NCI-H2081 treated with DMSO at 0.1 percent for 48 hours (cell line): Measurements from ENCODE around the gene MACROD2.

Source experiments
- DNase-seq: peaks from one replicate; lab custom pipeline; 2025; lab: John Stamatoyannopoulos, UW

Gene MACROD2

DNA sequence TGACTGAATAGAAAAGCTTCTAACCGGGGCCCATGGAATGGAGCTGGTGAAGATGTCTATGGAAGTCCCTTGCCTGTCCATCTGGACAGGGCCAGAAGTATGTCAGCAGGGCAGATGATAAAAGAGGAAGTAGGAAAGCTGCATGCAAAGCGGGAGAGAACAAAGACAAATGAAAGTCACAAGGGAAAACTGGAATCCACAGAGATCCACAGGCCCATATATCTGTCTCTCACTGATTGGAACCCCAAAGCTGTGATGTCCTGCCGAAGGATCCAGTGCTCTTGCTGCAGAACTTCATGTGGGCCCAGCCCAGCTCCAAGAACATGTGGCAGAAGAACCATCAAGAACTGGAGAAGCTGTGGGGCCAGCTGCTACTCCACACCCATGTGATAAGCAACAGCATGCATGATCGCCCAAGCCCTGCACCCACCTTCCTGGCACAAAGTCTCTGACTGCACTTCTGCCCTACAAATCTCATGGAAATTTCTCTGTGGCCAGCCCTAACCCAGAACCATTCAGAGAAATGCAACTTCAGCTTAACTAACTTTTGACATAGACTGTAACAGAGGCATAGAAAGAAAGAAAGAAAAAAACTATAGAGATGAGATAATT is 1862.0 kb downstream of the MACROD2 start:
- DNase-seq = no peak

- no peak for DNase-seq
Observed at GRCh38 chr20:15859061-15859460, 1863.7 kb downstream of the MACROD2 start.

GRCh38 chr20:15860850-15861249 is 1865.5 kb downstream of the MACROD2 start:
- DNase-seq = no peak

DNA sequence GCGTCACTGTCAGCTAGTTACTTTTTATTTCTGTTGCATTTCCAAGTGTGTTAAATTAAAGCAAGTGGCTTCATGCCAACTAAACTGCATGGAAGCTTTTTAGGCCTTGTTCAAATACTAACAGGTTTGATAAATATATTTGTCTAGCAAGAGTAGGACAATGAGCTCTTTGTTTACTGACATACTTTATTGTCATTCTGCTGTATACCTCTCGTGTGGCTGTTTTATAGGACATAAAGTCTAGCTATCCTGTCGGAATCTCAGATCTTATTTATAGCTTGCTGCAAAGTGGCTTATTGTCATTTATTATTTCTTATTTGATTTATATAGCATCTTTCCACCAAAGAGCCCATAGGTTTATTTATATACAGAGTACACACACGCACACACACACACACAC is 1866.9 kb downstream of the MACROD2 start:
- DNase-seq = no peak

- no peak for DNase-seq
Observed at GRCh38 chr20:15863735-15864134, 1868.4 kb downstream of the MACROD2 start.

GRCh38 chr20:15865553-15865952 is 1870.2 kb downstream of the MACROD2 start:
- DNase-seq = no peak

DNA sequence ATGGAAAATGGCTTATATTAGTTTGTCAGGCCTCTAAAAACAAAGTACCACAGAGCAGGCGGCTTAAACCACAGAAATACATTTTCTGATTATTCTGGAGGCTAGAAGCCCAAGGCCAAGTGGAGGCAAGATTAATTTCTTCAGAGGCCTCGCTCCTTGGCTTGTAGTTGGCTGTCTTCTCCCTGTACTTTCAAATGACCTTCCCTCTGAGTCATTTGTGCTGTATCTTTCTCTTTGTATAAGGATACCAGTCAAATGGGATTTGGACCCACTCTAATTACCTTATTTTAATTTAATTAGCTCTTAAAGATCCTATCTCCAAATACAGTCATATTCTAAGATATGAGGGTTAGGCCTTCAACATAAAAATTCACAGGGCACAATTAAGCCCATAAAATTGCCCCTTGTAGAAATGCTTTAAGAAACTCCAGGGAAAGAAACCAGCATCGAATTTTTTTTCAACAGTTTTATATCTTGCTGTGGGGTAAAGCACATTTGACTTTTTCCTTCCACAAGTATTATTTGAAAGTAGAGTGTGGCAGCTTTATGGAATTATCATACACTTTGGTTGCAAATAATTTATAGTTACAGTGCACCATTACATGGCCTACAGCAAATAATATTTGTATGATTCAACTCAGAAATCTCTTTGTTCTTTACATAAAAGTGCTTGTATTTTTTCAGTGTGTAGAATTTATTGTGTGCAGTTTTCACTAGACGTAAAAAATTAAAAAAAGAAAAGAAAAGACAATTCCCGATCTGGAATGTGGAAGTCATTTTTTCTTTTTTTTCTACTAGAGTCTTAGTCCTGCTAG is 1871.8 kb downstream of the MACROD2 start:
- DNase-seq = no peak

GRCh38 chr20:15867899-15868298 is 1872.6 kb downstream of the MACROD2 start:
- no peak for DNase-seq

DNA sequence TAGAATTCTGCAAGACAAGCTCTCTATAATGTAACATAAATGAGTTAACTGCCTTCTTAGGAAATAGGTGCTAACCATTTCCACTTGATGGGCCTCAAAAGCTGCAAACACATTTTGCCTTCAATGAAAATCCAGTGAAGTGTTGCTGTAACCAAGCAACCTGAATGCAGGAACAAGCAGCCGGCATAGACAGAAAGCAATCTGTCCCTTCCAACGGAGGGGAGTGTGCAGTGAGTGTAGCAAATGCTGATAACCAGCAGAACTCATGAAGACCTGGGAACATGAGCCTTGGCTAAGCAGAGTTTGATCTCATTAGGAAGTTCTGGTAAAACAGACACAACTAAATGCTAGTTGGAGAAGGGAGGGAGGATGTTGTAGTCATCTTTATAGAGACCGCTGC is 1880.1 kb downstream of the MACROD2 start:
- no peak for DNase-seq

GRCh38 chr20:15882553-15882952 is 1887.2 kb downstream of the MACROD2 start:
- DNase-seq = no peak

DNA sequence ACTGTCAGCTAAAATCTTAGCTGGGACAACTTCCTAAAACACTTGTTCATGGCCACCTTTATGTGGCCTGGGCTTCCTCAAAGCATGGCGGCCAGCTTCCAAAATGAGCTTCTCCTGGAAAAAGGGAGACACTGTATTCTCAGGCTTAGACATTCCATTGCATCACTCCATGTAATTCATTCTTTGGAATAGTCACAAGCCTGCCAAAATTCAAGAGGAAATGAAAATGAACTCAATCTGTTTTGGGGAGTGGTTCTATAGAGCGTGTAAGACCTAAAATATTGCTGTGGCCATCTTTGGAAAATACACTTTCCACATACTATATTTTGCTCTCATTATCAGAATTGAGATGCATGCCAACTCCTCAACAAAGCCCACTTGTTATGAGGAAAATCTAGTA is 1890.9 kb downstream of the MACROD2 start:
- DNase-seq = no peak

- DNase-seq = no peak
Observed at GRCh38 chr20:15887387-15887786, 1892.1 kb downstream of the MACROD2 start.

DNA sequence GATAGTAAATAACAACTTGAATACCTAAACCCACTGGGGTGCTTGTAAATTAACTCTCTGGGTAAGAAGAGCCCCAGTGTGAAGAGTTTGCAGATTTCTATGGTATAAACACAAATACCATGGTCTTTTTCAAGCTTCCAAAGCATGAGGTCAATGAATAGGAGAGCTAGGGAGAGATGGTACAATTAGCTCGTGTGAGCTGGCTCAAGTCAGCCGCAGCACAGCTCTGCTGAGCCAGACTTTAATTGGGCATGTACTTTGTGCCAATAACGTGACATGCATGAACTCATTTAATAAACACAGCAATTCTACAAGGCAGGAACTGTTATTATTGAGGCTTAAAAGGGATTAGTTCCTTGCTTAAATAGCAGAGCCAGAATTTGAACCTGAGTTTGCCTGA is 1893.7 kb downstream of the MACROD2 start:
- no peak for DNase-seq

GRCh38 chr20:15889514-15890256 is 1894.4 kb downstream of the MACROD2 start:
- peak; percentile 60 for DNase-seq

DNA sequence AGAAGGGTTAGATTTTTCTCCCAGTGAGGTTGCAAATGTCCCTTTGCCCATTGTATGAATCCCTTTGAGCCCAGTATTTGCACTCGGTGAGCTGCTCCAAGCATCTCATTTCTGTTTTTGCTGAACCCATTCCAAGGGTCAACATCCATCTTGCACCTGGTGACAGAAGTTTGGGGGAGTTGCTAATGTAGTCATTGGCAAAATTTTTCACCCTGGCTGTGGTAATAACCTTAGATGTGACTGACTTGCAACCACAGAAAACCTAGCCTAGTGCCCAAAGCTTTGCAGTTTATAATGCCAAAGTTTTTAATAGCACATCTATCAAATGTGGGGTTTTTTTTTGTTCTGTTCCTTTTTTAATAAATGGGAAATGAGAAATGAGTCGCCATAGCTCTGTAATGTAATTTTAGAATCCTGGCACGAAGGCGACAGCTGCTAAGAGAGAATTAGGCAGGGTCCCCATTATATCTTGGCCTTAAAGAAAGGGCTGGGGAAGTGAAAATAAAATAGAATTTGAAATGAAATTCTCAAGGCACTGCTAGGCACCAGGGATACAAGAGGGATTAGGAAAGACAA is 1895.2 kb downstream of the MACROD2 start:
- DNase-seq = peak; percentile 6

- DNase-seq = no peak
Observed at GRCh38 chr20:15895126-15895525, 1899.8 kb downstream of the MACROD2 start.

DNA sequence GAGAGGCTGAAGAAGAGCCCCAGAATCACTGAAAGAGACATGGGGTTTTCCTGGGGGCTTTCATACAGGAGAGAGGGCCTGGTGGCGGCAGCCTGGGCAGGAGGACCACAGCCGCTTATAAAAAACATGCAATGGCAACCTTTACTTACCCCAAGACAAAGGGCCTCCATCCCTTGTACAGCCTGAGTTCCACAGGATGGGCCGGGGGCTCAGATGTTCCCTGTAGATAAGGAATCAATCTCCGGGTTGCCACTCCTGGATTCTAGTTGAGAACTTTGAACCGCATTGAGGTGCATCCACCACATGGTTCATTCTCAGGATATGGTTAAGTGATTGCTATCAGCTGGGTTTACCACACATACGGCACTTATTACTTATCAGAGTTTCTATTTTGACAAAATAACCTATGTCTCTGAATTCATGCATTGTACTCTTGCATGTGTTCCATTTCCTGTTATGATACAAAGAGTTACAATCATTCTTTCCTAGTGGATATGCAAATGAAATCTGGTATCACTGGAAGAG is 1900.3 kb downstream of the MACROD2 start:
- no peak for DNase-seq

DNA sequence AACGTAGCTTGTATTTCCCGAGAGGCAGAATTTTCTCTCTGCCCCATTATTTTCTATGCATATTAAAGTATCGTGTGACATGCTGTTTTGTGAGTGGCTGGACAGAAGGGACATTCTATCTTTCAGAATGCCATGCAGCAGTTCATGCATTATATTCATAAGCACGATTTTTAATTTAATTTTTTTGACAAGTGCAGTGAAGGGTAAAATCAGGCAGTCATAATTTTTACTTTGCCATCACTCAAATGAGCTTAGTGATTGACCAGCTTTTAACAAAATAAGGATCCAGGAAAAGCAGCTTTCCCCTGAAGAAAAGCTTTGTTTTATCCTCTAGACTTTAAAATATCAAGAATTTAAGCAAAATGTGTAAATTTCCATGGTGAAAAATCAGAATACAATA is 1904.7 kb downstream of the MACROD2 start:
- no peak for DNase-seq

GRCh38 chr20:15900443-15900842 is 1905.1 kb downstream of the MACROD2 start:
- DNase-seq = no peak

DNA sequence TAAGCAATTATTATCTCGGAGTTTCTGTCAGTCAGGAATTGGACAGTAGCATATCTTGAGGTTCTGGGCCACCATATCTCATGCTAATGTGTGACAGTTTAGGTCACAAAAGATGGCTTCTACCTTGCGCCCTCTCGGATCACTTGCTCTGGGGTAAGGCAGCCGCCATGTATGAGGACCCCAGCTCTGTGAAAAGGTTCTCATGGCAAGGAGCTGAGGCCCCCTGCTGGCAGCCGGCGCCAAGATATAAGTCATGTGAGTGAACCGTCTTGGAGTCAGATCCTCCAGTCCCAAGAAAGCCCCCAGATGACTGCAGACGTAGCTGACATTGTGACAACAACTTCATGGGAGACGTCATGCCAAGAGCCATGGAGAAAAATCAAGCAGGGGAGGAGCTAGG is 1907.2 kb downstream of the MACROD2 start:
- no peak for DNase-seq

DNA sequence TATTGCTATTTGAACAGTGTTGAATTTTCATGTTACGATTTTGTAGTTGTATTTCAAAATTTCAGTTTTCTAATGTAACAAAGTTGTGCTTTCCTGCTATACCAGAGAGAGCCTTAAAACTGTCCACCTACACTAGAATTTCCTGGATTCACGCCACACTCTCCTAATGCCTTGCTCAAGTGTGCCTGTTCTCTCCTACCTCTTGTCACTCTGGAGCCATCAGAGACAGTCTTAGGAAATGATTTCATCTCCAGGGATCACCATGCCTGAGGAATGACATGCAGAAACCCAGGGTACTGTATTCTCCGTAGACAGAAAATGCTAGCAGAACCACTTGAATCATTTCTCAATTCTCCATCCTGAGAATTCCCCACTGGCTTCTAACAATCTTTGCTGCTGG is 1910.3 kb downstream of the MACROD2 start:
- no peak for DNase-seq

DNA sequence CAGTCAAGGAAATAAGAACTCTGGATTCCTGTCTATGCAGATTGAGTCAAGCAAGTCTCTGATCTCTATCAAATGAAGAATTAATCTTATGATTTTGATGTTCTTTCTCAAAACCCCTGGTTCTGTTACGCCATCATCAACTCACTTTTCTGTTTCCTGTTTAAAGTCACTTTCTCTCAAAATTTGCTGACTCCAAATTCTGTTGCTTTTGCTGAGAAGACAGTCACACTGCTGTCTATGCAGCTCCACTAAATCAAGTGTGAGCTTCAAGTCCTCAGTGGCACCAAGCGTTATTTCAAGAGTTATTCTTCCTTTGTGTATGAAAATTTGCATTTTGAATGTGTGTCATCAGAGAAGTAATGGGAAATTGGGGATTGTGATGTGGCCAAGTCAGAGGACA is 1914.7 kb downstream of the MACROD2 start:
- DNase-seq = no peak
